ENCODE measurements around the gene HSPB9. TPM values are rescaled to one million over a fixed set of nuclear protein-coding genes. Genes with fewer than 3 reads are reported as not detected.

HSPB9 gene
- total and polyA plus RNA-seq, 9 of the 15 experiments (the other 6 are each of a cell fraction or from before 2014, with no cell fraction given): 0.04 to 0.16 (median 0.08) TPM; not detected in 3

DNA sequence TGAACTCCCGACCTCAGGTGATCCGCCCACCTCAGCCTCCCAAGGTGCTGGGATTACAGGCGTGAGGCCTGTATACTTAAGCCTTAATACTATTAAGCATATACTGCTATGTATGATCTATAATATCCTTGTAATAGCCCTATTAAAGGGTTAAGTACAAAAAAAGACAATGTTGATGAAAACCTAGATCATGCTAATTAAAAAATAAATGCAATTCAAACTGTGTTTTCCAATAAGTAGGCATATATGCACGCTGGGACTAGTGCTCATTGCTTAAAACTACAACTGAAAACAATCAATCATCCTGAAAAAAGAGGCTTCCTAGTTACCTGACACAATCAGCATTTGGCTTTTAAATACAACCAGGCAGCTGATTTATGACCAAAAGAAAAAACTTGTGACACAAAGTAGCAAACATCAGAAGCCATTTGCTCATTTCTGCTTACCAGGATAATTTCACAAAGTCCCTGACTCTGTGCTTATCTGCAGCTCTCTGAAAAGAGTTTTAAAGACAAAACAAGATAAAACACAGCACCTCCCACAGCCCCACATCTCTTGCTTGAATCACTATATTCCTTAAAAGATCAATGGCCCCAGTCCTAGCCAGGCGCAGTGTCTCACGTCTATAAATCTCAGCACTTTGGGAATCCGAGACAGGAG, 35.4 kb upstream of the HSPB9 start (continued):
- TF ChIP-seq ZBTB40 (IDR thresholded peaks at IDR 0.05): 0 out of 2 replicates have a peak, but pooled peaks have one; percentile 12
- no peak for TF ChIP-seq ZBTB40 (CRISPR knock-in tag; IDR thresholded peaks at IDR 0.05)
- no peak for TF ChIP-seq NRF1 (conservative IDR thresholded peaks at IDR 0.05 in 1 of 2, IDR thresholded peaks at IDR 0.05 in 1 of 2)
- TF ChIP-seq DPF2 (IDR thresholded peaks at IDR 0.05): peak; percentile 69
